Measurements from ENCODE around the gene TMEM252. TPM values are rescaled to one million over a fixed set of nuclear protein-coding genes. Genes with fewer than 3 reads are reported as not detected.

The TMEM252 gene
- total RNA-seq, 4 donors from 2014 or later = 0.34 TPM; not detected in 3

- Histone ChIP-seq H3K9me3 (no peaks in the 10 kb centered on the region), H3K27me3 (no peaks in the 10 kb centered on the region), H3K4me1 (peaks cover 0 to 14% (median 6%) of the 10 kb centered on the region in 4 donors), H3K27ac (replicated peaks in 1 of 4) (no peak overlapping the region), H3K4me3 (no peak overlapping the region), H3K36me3 (no peaks in the 10 kb centered on the region)
- no peak for DNase-seq (ENCODE audit: extremely low spot score)
- WGBS = 86% methylated on average over 7 of the region's 7 CpGs
- TF ChIP-seq POLR2A (IDR thresholded peaks at IDR 0.05; ENCODE audit: low read depth) (no peak), EP300 (IDR thresholded peaks at IDR 0.05) (no peak)
- TF ChIP-seq, protein P1, sequence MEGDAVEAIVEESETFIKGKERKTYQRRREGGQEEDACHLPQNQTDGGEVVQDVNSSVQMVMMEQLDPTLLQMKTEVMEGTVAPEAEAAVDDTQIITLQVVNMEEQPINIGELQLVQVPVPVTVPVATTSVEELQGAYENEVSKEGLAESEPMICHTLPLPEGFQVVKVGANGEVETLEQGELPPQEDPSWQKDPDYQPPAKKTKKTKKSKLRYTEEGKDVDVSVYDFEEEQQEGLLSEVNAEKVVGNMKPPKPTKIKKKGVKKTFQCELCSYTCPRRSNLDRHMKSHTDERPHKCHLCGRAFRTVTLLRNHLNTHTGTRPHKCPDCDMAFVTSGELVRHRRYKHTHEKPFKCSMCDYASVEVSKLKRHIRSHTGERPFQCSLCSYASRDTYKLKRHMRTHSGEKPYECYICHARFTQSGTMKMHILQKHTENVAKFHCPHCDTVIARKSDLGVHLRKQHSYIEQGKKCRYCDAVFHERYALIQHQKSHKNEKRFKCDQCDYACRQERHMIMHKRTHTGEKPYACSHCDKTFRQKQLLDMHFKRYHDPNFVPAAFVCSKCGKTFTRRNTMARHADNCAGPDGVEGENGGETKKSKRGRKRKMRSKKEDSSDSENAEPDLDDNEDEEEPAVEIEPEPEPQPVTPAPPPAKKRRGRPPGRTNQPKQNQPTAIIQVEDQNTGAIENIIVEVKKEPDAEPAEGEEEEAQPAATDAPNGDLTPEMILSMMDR (IDR thresholded peaks at IDR 0.05) = no peak
- intact Hi-C loops (cut with DNase I) = no loop called here
Observed at GRCh38 chr9:68577774-68578591, 37.3 kb upstream of the TMEM252 start.

DNA sequence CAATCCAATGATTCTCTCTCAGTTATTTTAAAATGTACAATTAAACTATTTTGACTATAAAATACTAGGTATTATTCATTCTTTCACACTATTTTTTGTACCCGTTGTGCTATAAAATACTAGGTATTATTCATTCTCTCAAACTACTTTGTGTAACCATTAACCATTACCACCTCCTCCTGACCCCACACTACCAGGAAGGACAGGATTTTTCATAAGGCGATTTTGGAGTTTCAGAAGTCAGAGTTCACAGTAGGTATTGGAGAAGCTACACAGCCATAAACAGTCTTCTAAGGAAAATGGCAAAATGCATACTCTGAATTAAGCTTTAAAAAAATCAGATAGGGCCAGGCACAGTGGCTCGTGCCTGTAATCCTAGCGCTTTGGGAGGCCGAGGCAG is 35.1 kb upstream of the TMEM252 start:
- no peak for TF ChIP-seq EP300 (IDR thresholded peaks at IDR 0.05)
- TF ChIP-seq POLR2AphosphoS5 (IDR thresholded peaks at IDR 0.05) = no peak
- TF ChIP-seq, protein P1 (IDR thresholded peaks at IDR 0.05) = no peak
- intact Hi-C loops (cut with DNase I) = no loop called here

GRCh38 chr9:68574150-68574549 is 33.5 kb upstream of the TMEM252 start:
- no peaks in the 10 kb centered on the region for H3K27me3 ChIP-seq
- intact Hi-C loops (cut with DNase I) = no loop called here
- no peak overlapping the region for H3K4me3 ChIP-seq
- H3K4me1 ChIP-seq = peaks cover 0 to 14% (median 8%) of the 10 kb centered on the region in 4 donors
- H3K9me3 ChIP-seq = no peaks in the 10 kb centered on the region
- no peak overlapping the region for H3K27ac ChIP-seq (replicated peaks in 1 of 4)
- no peaks in the 10 kb centered on the region for H3K36me3 ChIP-seq
- WGBS = 52% methylated on average over 3 of the region's 3 CpGs
- TF ChIP-seq POLR2A (IDR thresholded peaks at IDR 0.05; ENCODE audit: low read depth) (no peak), POLR2AphosphoS5 (IDR thresholded peaks at IDR 0.05) (no peak), EP300 (IDR thresholded peaks at IDR 0.05) (no peak)
- TF ChIP-seq, protein P1 (IDR thresholded peaks at IDR 0.05) = peak in 2 of 3 experiments; percentile 14 to 30
- no peak for DNase-seq (ENCODE audit: extremely low spot score)

More for the DNA sequence above, 35.1 kb upstream of the TMEM252 start:
- no peak overlapping the region for H3K27ac ChIP-seq (replicated peaks in 1 of 4)
- H3K27me3 ChIP-seq = no peaks in the 10 kb centered on the region
- H3K36me3 ChIP-seq = no peaks in the 10 kb centered on the region
- 69% methylated on average over 5 of the region's 5 CpGs for WGBS
- H3K9me3 ChIP-seq = no peaks in the 10 kb centered on the region
- no peak overlapping the region for H3K4me3 ChIP-seq
- no peak for DNase-seq (ENCODE audit: extremely low spot score)
- peaks cover 0 to 14% (median 6%) of the 10 kb centered on the region in 4 donors for H3K4me1 ChIP-seq

- peaks cover 0 to 50% (median 33%) of the 10 kb centered on the region in 4 donors for H3K4me1 ChIP-seq
- H3K9me3 ChIP-seq = no peaks in the 10 kb centered on the region
- TF ChIP-seq EP300 (IDR thresholded peaks at IDR 0.05) (no peak), POLR2AphosphoS5 (IDR thresholded peaks at IDR 0.05) (no peak), POLR2A (IDR thresholded peaks at IDR 0.05; ENCODE audit: low read depth) (no peak)
- TF ChIP-seq, protein P1 (IDR thresholded peaks at IDR 0.05) = no peak
- WGBS = 71% methylated on average over 3 of the region's 3 CpGs
- H3K4me3 ChIP-seq = no peak overlapping the region
- peak overlapping the region; percentile 26 to 66 (median 64) for H3K27ac ChIP-seq (replicated peaks in 1 of 4)
- intact Hi-C loops (cut with DNase I) = no loop called here
- DNase-seq (ENCODE audit: extremely low spot score) = no peak
- no peaks in the 10 kb centered on the region for H3K27me3 ChIP-seq
- no peaks in the 10 kb centered on the region for H3K36me3 ChIP-seq
Observed at GRCh38 chr9:68567565-68567964, 26.9 kb upstream of the TMEM252 start.
